ENCODE results near the gene MRPS26.

The MRPS26 gene

DNA sequence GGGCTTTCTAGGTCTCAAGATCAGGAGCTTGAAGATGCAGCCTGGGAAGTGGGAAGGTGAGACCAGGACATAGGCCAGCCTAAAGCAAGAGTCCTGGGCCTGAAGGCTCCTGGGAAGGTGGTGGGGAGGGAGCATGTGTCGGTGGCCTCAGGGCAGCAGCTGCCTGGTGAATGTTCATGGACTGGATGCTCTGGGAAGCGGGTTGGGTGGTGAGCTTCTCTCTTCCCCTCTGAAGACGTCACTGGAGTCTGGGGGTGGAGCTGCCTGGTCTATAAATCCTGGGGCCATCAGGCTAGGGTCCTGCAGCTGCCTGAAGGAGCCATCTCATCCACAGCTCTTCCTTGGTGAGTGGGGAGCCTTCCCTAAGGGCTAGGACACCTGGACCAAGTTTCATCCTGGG, 2.5 kb upstream of the MRPS26 start, which contains the start of gene GNRH2:
GNRH2 (plus strand) TSS at position 301 of the 400 bp plus-strand sequence. CDS start 793 bp downstream, outside the sequence.
- TF ChIP-seq, protein P1, sequence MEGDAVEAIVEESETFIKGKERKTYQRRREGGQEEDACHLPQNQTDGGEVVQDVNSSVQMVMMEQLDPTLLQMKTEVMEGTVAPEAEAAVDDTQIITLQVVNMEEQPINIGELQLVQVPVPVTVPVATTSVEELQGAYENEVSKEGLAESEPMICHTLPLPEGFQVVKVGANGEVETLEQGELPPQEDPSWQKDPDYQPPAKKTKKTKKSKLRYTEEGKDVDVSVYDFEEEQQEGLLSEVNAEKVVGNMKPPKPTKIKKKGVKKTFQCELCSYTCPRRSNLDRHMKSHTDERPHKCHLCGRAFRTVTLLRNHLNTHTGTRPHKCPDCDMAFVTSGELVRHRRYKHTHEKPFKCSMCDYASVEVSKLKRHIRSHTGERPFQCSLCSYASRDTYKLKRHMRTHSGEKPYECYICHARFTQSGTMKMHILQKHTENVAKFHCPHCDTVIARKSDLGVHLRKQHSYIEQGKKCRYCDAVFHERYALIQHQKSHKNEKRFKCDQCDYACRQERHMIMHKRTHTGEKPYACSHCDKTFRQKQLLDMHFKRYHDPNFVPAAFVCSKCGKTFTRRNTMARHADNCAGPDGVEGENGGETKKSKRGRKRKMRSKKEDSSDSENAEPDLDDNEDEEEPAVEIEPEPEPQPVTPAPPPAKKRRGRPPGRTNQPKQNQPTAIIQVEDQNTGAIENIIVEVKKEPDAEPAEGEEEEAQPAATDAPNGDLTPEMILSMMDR (IDR thresholded peaks at IDR 0.05): no peak
- Histone ChIP-seq H3K36me3 (peaks cover 20 to 35% (median 28%) of the 10 kb centered on the region in 3 donors), H3K27ac (peak within 1 kb of the TSS; percentile 60 to 88), H3K4me3 (no peak within 1 kb of the TSS), H3K4me1 (peaks cover 0 to 46% (median 33%) of the 10 kb centered on the region in 4 donors), H3K9me3 (no peaks in the 10 kb centered on the region), H3K27me3 (no peaks in the 10 kb centered on the region)
- intact Hi-C loops (cut with DNase I; ENCODE audit: low total_unique reads): no loop called here
- DNase-seq: no peak

GRCh38 chr20:3044336-3044965, 1.4 kb upstream of the MRPS26 start:
- DNase-seq: no peak
- no peaks in the 10 kb centered on the region for H3K27me3 ChIP-seq
- peaks cover 18 to 35% (median 26%) of the 10 kb centered on the region in 3 donors for H3K36me3 ChIP-seq
- H3K9me3 ChIP-seq: no peaks in the 10 kb centered on the region
- intact Hi-C loops (cut with DNase I; ENCODE audit: low total_unique reads): no loop called here
- H3K27ac ChIP-seq: peak overlapping the region in 1 of 2 donors; percentile 88
- TF ChIP-seq, protein P1 (IDR thresholded peaks at IDR 0.05): no peak
- peaks cover 0 to 46% (median 33%) of the 10 kb centered on the region in 4 donors for H3K4me1 ChIP-seq
- H3K4me3 ChIP-seq: no peak overlapping the region

DNA sequence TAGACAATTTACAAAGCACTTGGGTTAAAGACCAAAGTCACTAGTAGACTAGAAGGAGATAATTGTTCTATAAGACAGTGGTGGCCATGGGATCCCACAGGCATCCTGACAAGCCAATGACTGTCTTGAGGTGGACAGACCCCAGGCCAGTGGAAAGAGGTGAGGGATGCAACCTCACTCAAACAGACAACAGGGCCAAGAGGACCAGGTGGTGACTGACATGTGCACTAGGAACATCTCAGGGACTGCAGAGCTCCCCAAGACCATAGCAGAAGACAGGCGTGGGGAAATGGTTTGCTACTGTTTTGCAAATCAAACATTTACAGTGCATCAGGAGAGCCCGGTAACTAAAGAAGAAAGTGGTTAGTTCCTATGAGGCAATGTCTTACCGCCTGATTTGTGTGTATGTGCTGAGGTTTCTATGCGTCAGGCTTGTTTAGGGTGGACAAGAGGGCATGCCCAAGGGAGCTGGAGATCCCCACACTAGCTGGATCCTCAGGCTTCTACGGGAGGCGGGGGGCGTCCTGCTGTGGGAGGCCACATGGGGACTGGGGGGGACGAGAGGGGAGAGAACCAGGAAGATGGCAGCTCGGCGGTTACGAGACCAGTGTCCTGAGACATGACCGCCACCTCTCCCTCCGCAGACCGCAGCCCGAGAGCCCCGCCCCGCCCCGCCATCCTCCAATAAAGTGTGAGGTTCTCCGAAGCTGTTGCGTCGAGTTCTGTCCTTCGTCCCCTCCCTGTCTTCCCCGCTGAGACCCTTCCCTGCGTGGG, 623 bp upstream of the MRPS26 start:
- TF ChIP-seq, protein P1 (IDR thresholded peaks at IDR 0.05): no peak
- intact Hi-C loops (cut with DNase I; ENCODE audit: low total_unique reads): no loop called here
- DNase-seq: peak; percentile 85 to 91
- Histone ChIP-seq H3K4me3 (peak overlapping the region; percentile 74 to 77), H3K9me3 (no peaks in the 10 kb centered on the region), H3K36me3 (peaks cover 15 to 35% (median 26%) of the 10 kb centered on the region in 3 donors), H3K27ac (peak overlapping the region; percentile 88 to 93), H3K4me1 (peaks cover 0 to 46% (median 33%) of the 10 kb centered on the region in 4 donors), H3K27me3 (no peaks in the 10 kb centered on the region)

DNA sequence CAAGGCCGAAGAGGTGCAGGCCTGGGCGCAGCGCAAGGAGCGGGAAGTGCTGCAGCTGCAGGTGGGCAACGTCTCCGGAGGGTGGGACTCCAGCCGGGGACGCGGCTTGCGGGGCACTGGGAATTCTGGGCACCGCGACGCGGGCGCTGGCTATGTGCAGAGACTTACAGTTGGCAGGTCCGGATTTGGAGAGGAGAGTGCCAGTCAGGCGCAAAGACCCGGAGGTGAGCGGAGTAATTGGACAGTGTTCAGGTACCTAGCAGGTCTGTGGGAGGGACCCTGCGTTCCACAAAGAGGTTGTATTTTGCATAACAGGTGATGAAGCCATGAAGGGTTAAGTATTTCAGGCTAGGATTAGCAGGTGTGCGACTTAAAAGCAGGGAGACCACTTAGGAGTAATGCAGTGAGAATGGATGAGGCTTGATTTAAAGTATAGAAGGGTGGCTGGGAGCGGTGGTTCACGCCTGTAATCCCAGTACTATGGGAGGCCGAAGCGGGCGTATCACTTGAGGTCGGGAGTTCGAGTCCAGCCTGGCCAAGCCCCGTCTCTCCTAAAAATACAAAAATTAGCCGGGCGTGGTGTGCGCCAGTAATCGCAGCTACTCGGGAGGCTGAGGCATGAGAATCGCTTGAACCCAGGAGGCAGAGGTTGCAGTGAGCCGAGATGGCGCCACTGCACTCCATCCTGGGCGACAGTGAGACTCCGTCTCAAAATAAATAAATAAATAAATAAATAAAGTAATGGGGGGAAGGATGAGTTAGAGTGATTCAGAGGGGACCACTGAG, 1.0 kb downstream of the MRPS26 start:
- TF ChIP-seq, protein P1 (IDR thresholded peaks at IDR 0.05): no peak
- no peaks in the 10 kb centered on the region for H3K9me3 ChIP-seq
- H3K27me3 ChIP-seq: no peaks in the 10 kb centered on the region
- peak overlapping the region; percentile 74 to 77 for H3K4me3 ChIP-seq
- peak overlapping the region; percentile 88 to 93 for H3K27ac ChIP-seq
- DNase-seq: no peak
- H3K4me1 ChIP-seq: peaks cover 0 to 42% (median 27%) of the 10 kb centered on the region in 4 donors
- intact Hi-C loops (cut with DNase I; ENCODE audit: low total_unique reads): no loop called here
- peaks cover 15 to 35% (median 26%) of the 10 kb centered on the region in 3 donors for H3K36me3 ChIP-seq

All from tibial artery (tissue), 4 donors.